ENCODE data around the gene POU2F3.

Gene POU2F3

DNA sequence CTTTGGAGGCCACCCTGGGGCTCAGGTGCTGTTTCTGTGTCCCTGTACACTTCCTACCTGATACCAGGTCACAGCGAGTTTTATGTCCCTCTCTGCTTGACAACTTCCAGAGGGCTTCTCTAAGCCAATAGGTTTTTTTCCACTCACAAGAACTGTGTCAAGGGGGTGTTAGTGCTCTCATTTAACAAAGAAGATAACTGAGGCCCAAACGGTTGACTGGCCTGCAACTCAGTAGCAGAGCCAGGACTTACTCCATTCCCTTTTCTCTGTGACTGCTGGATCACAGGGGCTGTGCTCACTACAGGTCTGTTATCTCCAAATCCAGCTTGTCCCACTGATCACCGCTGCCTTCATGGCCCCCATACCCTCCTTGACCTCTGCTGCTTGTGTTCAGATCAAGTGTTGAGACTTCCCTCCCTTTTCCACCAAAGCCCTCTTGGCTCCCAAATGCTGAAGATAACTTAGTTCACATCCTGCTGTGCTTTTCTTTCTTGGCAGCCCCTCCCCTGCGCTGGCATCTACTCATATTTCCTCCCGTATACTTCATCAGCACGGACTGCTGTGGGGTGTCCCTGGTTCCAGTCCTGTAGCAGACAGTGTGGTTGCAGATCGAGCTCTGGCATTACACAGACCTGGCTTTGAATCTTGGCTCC lies 41.3 kb downstream of the POU2F3 start:
- DNase-seq (ENCODE audit: low spot score): no peak

DNA sequence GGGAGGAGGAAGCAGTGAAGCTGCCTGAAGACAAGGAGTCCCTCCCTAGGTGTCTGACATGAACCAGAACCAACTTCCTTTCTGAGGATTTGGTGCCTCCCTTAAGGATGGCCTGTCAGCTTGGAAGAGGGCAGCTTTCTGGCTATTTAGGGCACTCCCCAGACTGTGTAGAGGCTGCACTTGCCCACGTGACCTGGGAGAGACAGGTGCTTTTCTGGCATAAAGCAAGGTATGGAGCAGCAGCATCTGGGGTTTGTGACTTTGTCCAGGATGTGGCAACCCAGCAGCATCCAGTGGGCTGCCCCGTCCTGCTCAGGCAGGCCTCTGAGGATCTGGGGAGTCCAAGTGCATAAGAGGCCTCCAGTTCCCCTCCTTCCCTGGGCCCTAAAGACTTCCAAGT lies 43.2 kb downstream of the POU2F3 start:
- no peak for DNase-seq (ENCODE audit: low spot score)

DNA sequence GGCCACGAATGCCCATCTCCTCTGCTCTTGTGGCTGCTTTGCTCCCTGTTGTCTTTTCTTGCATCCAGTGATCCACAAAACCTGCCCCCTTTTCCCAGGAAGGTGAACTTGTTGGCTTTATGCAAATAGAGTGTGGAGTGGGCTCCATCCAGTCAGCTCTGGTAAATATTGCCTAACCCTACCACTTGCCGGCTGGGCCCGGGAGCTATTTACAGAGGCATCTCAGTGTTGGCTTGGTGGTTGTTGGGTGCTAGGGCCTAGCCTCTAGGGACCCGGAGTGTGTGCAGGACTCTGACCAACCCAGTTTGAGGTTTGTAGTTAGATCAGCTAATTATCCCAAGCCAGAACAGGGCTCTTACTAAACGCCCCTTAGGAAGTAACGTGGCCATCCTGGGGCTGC lies 44.3 kb downstream of the POU2F3 start:
- no peak for DNase-seq (ENCODE audit: low spot score)

DNA sequence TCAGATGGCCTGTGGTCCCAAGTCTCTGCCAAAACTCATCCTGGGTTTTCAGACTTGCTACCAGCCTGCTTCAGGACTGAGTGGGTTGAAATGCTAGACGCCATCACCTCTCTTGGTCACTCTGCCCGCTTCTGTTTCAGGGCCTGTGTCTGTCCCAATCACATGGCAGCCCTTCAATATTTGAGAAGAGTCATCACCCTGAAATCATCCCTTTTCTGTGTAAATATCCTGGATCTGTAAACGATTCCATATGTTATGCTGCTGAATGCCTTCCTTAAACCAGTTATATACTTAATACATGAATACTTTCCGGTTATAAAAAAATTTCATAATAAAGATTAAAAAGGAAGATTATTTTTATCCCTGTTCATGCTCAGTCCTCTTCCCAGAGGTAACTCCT lies 45.3 kb downstream of the POU2F3 start:
- DNase-seq (ENCODE audit: low spot score): no peak

DNA sequence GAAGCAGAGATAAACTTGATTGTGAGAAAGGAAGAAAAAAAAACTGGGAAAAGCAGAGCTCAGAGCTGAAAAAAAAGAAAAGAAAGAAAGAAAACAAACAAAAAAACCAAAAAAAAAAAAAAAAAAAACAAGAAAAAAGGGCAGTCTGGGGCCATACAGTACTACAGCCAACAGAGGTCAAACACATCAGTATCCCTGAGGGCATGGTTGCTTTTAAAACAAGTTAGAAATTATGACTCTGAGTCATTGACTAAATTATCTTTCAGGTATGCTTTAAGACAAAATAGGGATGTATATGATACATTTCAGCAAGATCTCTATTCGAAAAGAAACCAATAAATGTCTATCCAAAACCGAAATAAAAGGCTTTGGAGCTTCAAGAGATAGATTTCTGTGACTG lies 48.1 kb downstream of the POU2F3 start:
- DNase-seq (ENCODE audit: low spot score): no peak

DNA sequence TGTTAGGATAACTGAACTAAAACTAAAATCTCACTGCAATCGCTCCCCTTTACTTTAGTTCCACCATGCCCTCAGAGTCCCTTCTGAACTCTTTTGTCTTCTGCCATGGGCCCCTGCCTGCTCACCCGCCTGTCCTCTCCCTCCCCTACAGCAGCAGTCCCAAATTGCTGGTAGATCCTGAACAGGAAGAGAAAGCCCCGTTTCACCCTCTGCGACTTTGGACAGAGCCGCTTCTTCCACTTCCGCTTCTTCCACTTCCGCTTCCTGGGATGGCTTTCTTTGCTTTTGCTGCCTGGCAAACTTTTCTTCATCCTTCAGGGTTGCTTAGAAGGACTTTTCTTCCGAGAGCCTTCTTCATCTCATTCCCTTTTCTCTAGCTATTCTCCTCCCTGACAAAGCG lies 49.5 kb downstream of the POU2F3 start:
- DNase-seq (ENCODE audit: low spot score): no peak

DNA sequence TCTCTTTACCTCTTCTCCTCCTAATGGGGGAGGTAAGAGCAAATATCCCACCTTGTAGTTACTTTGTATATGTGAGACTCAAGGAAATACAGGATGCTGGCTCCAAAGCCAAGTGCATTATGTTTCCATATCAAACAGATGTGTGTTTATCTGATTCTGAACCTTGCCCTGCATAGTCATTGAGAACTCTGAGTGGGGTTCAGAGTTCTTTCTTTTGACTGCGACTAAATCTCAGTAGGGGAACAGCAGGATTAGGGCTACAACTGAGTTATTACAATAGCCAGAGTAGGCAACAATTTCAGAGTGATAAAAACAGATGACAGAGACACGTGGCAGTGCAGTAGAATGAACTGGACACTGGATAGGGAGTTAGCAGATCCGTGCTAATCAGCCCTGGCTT lies 51.0 kb downstream of the POU2F3 start:
- no peak for DNase-seq (ENCODE audit: low spot score)

DNA sequence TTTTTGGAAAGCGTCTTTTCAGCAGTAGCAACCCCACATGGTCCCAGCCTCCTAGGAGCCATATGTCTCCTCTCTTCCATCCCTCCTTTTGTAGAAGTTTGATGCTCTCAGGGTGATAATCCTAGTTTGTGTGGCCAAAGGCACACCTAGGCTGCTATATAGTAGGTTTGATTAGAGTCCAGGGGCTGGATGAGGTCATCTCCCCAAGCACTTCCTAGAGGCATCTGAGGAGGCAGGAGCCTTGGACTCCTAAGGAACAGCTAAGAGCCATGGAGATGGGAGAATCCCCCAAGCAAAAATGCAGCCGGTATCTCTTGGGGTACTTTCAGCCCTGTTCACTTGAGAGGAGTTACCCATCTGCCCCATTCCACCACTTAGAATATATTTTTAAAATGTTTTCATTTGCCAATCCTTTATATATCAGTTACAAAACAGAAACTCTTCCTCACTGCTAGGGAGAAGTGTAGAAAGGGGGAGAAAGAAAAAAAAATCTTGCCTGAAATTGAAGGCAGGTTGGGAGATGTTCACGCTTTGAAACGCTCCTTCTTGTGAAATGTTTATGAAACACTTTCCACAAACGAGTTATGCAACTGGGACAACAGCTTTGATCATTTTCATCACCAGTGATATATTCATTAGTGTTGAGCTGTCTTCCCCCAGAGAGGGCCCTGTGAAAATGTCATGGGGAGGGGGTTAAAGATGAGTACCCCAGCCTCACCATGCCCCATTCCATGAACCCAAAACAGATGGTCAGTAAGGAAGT lies 53.3 kb downstream of the POU2F3 start:
- DNase-seq (ENCODE audit: low spot score): no peak

DNA sequence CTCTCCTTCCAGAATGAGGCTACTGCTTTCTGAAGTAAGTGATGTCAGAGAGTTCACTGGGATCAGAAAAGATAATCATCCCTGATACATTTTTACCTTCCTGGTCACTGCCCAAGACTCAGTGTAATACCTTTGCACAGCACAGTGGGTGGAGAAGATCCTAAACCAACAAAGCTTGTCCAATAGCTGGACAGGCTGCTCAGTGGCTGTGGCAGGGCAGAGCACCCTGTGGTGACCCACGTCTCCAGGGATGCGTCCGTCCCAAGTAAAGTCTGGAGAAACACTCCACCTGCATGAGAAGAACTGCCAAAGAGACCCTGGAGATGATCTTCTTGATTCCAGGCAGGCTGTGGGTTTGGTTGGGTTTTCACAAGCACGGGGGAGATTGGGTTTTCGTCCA lies 54.2 kb downstream of the POU2F3 start:
- DNase-seq (ENCODE audit: low spot score): no peak

DNA sequence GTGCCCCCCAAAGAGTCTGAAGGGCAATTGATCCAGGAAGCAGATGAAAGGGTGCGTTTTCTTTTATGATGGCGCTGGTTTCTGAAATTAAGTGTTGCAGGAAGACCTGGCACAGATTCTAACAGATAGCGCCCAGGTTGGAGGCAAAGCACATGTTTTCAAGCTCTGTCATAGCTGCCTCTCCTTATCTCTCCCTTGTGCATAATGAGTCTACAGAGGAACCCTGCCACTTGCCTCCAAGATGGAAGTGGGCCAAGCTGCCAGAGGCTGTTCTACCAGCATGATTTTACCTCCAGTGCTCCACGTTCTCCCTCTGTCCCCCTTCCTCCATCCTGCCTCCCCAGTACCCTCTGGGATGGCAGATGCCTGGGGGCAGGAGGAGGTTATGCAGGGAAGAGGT lies 55.2 kb downstream of the POU2F3 start:
- no peak for DNase-seq (ENCODE audit: low spot score)

DNA sequence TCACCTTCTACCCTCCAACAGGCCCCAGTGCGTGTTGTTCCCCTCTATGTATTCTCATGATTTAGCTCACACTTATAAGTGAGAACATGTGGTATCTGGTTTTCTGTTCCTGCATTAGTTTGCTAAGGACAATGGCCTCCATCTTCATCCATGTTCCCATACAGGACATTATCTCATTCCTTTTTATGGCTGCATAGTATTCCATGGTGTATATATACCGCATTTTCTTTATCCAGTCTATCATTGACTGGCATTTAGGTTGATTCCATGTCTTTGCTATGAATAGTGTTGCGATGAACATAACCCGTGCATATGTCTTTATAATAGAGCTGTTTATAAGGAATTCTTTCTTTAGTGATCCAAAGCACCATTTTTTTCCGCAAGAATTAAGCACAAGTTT lies 56.6 kb downstream of the POU2F3 start:
- DNase-seq (ENCODE audit: low spot score): no peak

DNA sequence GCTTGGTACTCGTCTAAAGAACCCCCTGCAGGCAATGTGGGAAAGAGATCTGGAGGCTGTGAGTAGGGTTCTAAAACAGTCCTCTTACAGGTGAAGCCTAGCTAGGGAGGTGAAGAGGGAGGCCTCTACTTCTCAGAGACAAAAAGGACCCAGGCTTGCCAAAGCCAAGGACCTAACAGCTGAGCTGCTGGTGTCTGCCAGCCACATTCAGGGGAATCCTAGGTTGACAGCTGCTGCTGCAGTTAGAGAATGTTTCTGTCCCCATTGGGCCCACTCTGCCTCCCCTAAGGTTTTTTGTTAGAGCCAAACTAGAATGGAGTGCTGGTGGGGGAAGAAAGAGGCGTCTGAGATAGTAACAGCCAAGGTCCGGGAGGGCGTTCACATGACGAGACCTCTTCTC lies 58.5 kb downstream of the POU2F3 start:
- no peak for DNase-seq (ENCODE audit: low spot score)

DNA sequence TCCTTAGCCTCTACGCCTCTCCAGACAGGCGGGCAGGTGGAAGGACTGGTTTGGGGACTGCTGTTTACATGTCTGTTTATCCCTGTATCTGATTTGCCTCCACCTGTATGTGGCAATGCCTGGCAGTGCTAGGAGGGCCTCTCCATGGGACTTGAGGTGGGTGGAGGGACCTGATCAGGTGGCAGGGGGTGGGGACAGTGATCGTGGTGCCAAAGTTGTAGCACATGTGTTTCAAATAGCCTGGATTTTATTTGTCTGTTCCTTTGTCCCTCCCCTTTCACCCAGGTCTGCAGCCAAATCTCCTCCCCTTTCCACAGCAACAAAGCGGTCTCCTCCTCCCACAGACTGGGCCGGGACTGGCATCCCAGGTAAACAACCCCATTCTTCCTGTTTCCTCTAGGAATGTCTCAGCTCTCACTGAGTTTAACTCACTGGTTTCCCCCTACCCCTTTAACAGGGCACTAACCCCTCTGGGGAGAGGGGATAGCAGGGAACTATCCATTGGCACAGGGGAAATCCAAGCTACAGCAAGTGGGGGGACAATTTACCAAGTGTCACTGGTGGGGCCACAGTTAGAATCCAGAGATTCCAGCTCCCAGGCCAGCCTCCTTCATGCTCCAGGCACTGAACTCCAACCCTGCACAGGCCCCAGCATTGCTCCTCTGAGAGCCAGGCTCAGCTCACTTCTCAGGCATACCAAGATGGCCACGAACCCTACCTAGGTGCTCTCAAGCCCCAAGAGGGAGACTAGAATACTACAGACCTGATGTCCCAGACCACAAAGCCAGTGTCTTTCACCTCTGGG lies 62.3 kb downstream of the POU2F3 start:
- no peak for DNase-seq (ENCODE audit: low spot score)

DNA sequence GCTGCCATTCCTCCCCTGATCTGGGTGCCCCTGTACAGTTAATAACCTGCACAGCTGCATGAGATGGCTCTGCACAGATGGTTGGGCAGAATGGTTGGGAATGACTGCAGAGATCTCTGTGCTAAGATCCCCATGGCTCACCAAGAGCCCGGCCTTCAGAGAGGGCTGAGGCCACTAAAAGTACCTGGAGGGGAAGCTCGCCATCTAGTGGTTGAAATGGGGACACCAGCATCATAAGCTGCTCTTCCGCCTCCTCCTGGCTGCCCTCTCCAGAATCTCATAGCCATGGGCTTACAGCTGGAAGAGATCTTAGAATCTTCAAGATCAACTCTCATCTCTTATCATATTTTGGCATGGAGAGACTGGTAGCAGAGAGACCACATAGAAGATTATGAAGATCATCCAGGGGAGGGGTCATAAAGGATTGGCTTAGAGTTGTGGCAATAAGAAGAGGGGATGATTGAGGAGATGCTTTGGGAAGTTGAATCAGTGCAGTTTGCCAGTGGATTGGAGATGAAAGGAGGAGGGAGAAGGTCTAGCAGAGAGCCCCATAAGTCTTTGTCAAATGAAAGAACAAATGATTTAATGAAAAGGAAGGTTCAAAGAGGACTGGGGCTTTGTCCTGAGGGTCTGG lies 63.2 kb downstream of the POU2F3 start:
- peak; percentile 62 for DNase-seq (ENCODE audit: low spot score)

DNA sequence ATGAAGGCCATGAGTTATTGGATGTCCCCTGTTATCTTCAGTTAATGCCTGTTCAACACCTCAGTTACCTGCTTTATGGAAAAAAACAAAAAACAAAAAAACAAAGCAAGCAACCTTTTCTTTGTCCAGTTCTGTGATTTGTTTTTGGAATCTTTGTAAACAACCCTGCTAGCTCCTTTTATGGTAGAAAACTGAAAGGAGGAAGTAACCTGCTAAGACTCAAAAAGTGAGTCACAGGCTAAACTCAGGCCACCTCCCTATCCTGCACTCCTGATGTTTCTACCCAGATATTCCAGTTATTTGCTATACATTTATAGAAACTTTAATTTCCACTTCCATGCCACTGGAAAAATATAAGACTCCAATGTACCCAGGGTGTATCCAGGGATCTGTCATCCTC lies 64.6 kb downstream of the POU2F3 start:
- DNase-seq (ENCODE audit: low spot score): no peak

DNA sequence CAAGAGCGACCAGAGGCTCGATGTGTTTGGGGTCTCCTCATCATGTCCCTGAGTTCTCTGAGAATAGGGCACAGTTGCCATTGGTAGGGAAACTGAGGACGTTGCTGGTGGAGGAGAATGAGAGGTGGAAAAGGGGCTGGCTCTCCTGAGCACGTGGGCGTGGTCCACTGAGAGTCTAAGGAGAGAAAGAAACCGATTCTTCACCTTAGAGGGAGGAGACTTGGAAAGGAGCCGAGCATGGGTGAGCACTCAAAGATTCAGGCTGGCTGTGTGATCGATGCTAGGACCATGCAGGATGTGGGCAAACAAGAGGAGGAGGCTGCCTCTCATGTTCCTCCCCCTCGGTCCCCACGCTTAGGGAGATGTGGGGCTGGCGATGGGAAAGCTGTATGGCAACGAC lies 65.3 kb downstream of the POU2F3 start:
- DNase-seq (ENCODE audit: low spot score): no peak

DNA sequence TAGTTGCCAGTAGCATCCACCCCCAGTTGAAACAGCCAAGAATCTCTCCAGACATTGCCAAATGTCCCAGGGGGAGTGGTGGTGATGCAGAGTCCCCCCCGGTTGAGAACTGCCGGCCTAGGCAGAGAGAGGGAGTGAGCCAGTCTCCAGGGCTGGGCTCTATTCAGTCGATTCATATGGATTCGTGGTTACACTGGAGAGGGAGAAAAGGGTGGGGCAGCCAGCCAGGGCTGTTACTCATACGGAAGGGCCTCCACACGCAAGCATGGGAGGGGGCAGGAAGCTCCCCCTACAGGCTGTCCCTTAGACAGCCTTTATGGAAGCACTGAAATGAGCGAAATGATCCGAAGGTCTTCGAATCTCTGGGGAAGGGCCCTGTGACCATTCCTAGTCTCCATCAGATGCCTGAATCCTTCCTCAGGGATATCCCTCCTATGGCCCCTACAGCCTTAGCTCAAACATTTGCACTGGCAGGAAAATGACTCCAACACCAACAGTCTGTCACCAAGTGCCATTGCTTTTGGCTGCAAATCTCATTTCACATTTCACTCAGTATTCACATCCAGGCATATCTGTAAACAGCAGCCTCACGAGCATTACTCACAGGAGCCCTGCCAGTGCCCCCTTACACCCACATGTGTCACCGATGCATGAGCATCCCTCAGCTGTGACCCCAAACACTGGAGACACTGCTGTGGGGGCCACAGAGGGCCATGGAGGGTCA lies 66.7 kb downstream of the POU2F3 start:
- no peak for DNase-seq (ENCODE audit: low spot score)

DNA sequence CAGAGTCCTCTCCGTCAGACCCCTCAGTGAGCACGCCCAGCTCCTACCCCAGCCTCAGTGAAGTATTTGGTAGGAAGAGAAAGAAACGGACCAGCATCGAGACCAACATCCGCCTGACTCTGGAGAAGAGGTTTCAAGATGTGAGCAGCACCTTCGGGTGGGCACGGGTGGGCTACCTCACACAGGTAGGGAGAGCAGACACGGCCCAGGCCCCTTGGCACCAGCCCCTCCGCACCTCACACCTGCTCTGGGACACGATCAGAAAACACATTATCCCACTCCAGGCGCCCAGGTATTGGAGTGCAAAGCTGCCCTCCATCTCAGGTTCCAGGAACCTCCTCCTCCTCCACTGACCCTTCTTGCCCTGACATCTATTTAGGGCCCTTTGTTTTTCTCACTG lies 67.5 kb downstream of the POU2F3 start:
- no peak for DNase-seq (ENCODE audit: low spot score)

DNA sequence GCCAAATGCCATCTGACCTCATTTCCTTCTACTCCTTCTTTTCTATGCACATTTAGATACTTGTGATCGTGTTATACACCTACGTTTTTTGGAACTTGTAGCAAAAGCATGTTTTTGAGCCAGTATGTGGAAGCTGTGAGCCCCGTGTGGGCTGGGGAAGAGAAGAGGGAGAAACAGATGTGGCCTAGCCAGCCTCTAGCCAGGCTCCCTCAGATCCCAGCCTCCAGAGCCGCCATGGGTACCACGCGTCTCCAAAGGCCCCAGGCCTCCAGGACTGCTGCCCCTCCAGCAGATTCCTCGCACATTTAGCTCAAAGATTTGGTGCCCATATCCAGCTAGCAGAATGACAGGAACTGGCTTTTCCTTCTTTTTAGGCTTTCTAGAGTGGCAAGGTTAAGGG lies 68.1 kb downstream of the POU2F3 start:
- no peak for DNase-seq (ENCODE audit: low spot score)

DNA sequence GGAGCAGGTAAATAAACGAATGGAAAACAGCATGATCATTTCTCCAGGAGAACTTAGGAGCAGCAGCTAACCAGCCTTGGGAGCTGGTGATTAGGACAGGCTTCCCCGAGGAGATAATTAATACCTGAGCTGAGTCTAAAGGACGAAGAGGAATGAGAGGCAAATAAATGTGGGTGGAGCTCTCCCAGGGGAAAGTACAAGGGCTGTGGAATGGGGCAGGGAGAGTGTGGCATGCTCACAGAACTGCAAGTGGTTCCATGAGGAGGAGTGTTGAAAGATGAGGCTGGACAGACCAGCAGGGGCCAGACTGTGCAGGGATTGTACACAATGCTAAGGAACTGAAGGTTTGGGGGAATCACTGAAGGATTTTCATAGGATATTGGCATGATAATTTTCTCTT lies 70.9 kb downstream of the POU2F3 start:
- no peak for DNase-seq (ENCODE audit: low spot score)

DNA sequence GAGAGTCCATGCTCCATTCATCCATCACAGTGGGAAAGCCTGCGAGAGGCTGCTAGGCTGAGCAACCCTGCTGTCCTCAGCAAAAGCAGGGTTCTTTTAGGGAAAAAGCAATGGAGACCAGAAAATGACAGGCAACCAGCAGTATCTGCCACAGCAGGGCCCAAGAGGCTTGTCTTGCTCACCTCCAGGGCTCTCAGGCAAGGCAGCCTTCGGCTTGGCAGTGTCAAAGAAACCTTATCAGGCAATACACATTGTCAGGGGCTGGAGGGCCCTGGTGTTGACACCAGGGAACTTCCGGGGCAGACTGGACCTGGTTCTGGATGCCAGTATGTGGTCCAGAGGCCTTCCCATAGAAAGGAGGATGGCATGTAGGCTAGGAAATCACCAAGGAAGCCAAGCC lies 74.9 kb downstream of the POU2F3 start:
- no peak for DNase-seq (ENCODE audit: low spot score)
